Panc1 (cell line): Measurements from ENCODE around the gene DDX39B. TPM values are rescaled to one million over a fixed set of nuclear protein-coding genes. Genes with fewer than 3 reads are reported as not detected.

Experiments
- ATAC-seq: fragments of 200-7000 bp; cut with Tn5 transposase; 2 replicates; pipeline ENCODE4 v1.9.1; 2020; ENCODE audit warnings: mild to moderate bottlenecking, moderate library complexity
- BruUV-seq: library from RNA; stranded (reverse); fragments of 400-500 nt; replicated peaks from 2 replicates; lab custom pipeline; 2021; lab: Mats Ljungman, UMichigan
- CTCF ChIA-PET: fragments of 300-600 bp; sonication (Branson Sonifier 250); formaldehyde crosslinking; loops from one replicate; lab custom pipeline; 2022; ENCODE audit warnings: antibody characterized with exemption; lab: Charles Lee
- POLR2A ChIA-PET: fragments of 300-600 bp; sonication (Branson Sonifier 250); formaldehyde crosslinking; loops from one replicate; lab custom pipeline; 2022; ENCODE audit warnings: antibody characterized with exemption; lab: Charles Lee
- DNase-seq: peaks from one replicate; pipeline ENCODE4 v3.0.0-alpha.2; 2010; ENCODE audit warnings: low read depth, low spot score
- H3K27ac ChIP-seq: 2 replicates; pipeline ENCODE4 v1.5.1; 2011; ENCODE audit warnings: mild to moderate bottlenecking, low read length, inconsistent platforms
- H3K27me3 ChIP-seq: fragments of 200-500 bp; sonication (Bioruptor generic); 2 replicates; pipeline ENCODE4 v1.6.0; 2014; ENCODE audit warnings: low read length, inconsistent platforms; ENCODE audit not compliant: control insufficient read depth, insufficient read depth
- H3K36me3 ChIP-seq: fragments of 200-500 bp; sonication (Bioruptor generic); 2 replicates; pipeline ENCODE4 v1.5.1; 2014; ENCODE audit warnings: inconsistent platforms, mild to moderate bottlenecking, low read length, moderate library complexity; ENCODE audit not compliant: control insufficient read depth, insufficient read depth
- H3K4me1 ChIP-seq: 2 replicates; pipeline ENCODE4 v1.5.1; 2011; ENCODE audit warnings: inconsistent platforms, mild to moderate bottlenecking, low read length, moderate library complexity; ENCODE audit not compliant: control insufficient read depth, insufficient read depth
- H3K4me3 ChIP-seq, 2 experiments: 2 replicates each; pipeline ENCODE4 v1.5.1; 2011 to 2012; ENCODE audit warnings: low read depth in 2 of 2, low read length in 2 of 2, mild to moderate bottlenecking in 2 of 2, inconsistent platforms in 1 of 2, moderate library complexity in 1 of 2
- H3K9me3 ChIP-seq: fragments of 200-500 bp; sonication (Bioruptor generic); 2 replicates; pipeline ENCODE4 v1.5.1; 2014; ENCODE audit warnings: low read depth, mild to moderate bottlenecking, inconsistent platforms, low read length, moderate library complexity; ENCODE audit not compliant: control insufficient read depth, insufficient read depth
- CTCF ChIP-seq: fragments of 450-650 bp; IDR thresholded peaks from 2 replicates; pipeline ENCODE4 v1.5.1; 2017; ENCODE audit warnings: mild to moderate bottlenecking
- POLR2AphosphoS5 ChIP-seq: IDR thresholded peaks from 2 replicates; pipeline ENCODE4 v1.6.1; 2012; ENCODE audit warnings: mild to moderate bottlenecking, low read depth, low read length, moderate library complexity
- REST ChIP-seq, 2 experiments: IDR thresholded peaks; 2 replicates each; pipeline ENCODE4 v1.6.1; 2011 to 2012; ENCODE audit warnings: low read depth in 2 of 2, control low read depth in 1 of 2, low read length in 1 of 2, mild to moderate bottlenecking in 1 of 2, moderate library complexity in 1 of 2; ENCODE audit not compliant: insufficient read depth in 1 of 2
- SIN3A ChIP-seq: IDR thresholded peaks from 2 replicates; pipeline ENCODE4 v1.6.1; 2012; ENCODE audit warnings: low read depth, mild to moderate bottlenecking, low read length, moderate library complexity, borderline replicate concordance; ENCODE audit not compliant: insufficient read depth
- TCF7L2 ChIP-seq: IDR thresholded peaks from 2 replicates; pipeline ENCODE4 v1.6.1; 2011; ENCODE audit warnings: mild to moderate bottlenecking, low read depth, low read length, inconsistent platforms
- in situ Hi-C: cut with HindIII; loops from 2 replicates; pipeline ENCODE4 v1.10.0; 2016; ENCODE audit warnings: low sequenced_read_pairs, low pct_unique_long_range_greater_than_20kb
- intact Hi-C: fragments of 100-400 bp; cut with micrococcal nuclease; formaldehyde crosslinking; loops from one replicate; pipeline ENCODE4 v1.10.0; 2022; ENCODE audit not compliant: unreplicated experiment
- total RNA-seq: library from RNA; stranded (reverse); gene quantifications from one replicate; pipeline ENCODE4 v1.2.1, GENCODE V29; 2021; ENCODE audit not compliant: unreplicated experiment

The DDX39B gene
- total RNA-seq, 1 experiment from 2014 or later = 401 TPM

GRCh38 chr6:31547727-31548543, 6.1 kb upstream of the DDX39B start:
- BruUV-seq = no TSS peak
- H3K9me3 ChIP-seq = no peaks in the 10 kb centered on the region
- H3K4me3 ChIP-seq = peak overlapping the region; percentile 60 to 80
- ATAC-seq (peak; percentile 25), DNase-seq (no peak)
- in situ Hi-C loops (no loop called here), intact Hi-C loops (no loop called here)
- TF ChIP-seq POLR2AphosphoS5 = no peak
- TF ChIP-seq REST (IDR thresholded peaks at IDR 0.05; ENCODE audit: insufficient read depth in 1 of 2, low read depth in 2 of 2, low read length in 1 of 2) = no peak
- no peak for TF ChIP-seq SIN3A
- no peak for TF ChIP-seq TCF7L2
- no peak for TF ChIP-seq CTCF
- ChIA-PET POLR2A (interaction anchor here (1.0 kb wide), 1 partner anchor 30 kb away, joined by 3 read pairs; no protein-coding TSS in a partner anchor), CTCF (interaction anchor here (0.6 to 4.2 kb wide), 4 partner anchors 50 to 70 kb away, joined by 4 to 37 read pairs (median 8); no protein-coding TSS in a partner anchor)
- H3K36me3 ChIP-seq = no peaks in the 10 kb centered on the region
- H3K27ac ChIP-seq = peak overlapping the region; percentile 96
- peaks cover 11% of the 10 kb centered on the region for H3K4me1 ChIP-seq
- H3K27me3 ChIP-seq = no peaks in the 10 kb centered on the region

- CTCF ChIA-PET = interaction anchor here (0.5 to 4.2 kb wide), 5 partner anchors 33 to 233 kb away, joined by 3 to 37 read pairs (median 5); no protein-coding TSS in a partner anchor
Observed at GRCh38 chr6:31546958-31547726, 5.3 kb upstream of the DDX39B start, which contains the start of gene NFKBIL1. TSS of gene NFKBIL1 (plus strand) at chr6:31547608. CDS start at chr6:31547695, 87 bp downstream.

More at GRCh38 chr6:31546958-31547726, 5.3 kb upstream of the DDX39B start, which contains the start of gene NFKBIL1:
- no TSS peak for BruUV-seq
- POLR2A ChIA-PET = interaction anchor here (0.5 to 0.6 kb wide), 3 partner anchors 44 to 227 kb away, joined by 3 to 8 read pairs (median 7); no protein-coding TSS in a partner anchor
- DNase-seq (peak; percentile 78), ATAC-seq (peak; percentile 94)
- Histone ChIP-seq H3K9me3 (no peaks in the 10 kb centered on the region), H3K4me1 (peaks cover 12% of the 10 kb centered on the region), H3K36me3 (no peaks in the 10 kb centered on the region), H3K27ac (peak within 1 kb of the TSS; percentile 96), H3K27me3 (no peaks in the 10 kb centered on the region), H3K4me3 (peak within 1 kb of the TSS; percentile 60 to 80)
- intact Hi-C loops (loop anchor here (1.0 kb wide), 1 partner anchor 51 kb away; no protein-coding TSS in a partner anchor), in situ Hi-C loops (no loop called here)
- TF ChIP-seq CTCF (no peak; the same call in none of the 2 replicates), POLR2AphosphoS5 (peak; percentile 85), REST (IDR thresholded peaks at IDR 0.05; ENCODE audit: insufficient read depth in 1 of 2, low read depth in 2 of 2, low read length in 1 of 2) (no peak), TCF7L2 (peak; percentile 40; the same call in 1 of the 2 replicates), SIN3A (0 out of 2 replicates have a peak, but pooled peaks have one; percentile 74)
